Smooth muscle cell (in vitro differentiated cells): ENCODE data around the gene MINK1. TPM values are rescaled to one million over a fixed set of nuclear protein-coding genes. Genes with fewer than 3 reads are reported as not detected.
A peak's percentile ranks its signal among the peaks of the same experiment; 100 is the strongest.

ENCODE experiments used
- DNase-seq: peaks from one replicate; lab custom pipeline; 2025; ENCODE audit not compliant: unreplicated experiment; lab: John Stamatoyannopoulos, UW
- H2AFZ ChIP-seq: fragments of 200-600 bp; sonication (generic); 2 replicates; pipeline ENCODE4 v1.6.0; 2016; ENCODE audit warnings: antibody characterized with exemption, low read depth, mild to moderate bottlenecking
- H3F3A ChIP-seq: fragments of 200-600 bp; sonication (generic); 2 replicates; pipeline ENCODE4 v1.6.0; 2017; ENCODE audit warnings: antibody characterized with exemption, low read depth
- H3K27ac ChIP-seq: fragments of 200-600 bp; sonication (generic); 2 replicates; pipeline ENCODE4 v1.5.1; 2016; ENCODE audit warnings: low read depth, mild to moderate bottlenecking
- H3K27me3 ChIP-seq: fragments of 200-600 bp; sonication (generic); 2 replicates; pipeline ENCODE4 v1.6.1; 2016; ENCODE audit warnings: low read depth, mild to moderate bottlenecking
- H3K36me3 ChIP-seq: fragments of 200-600 bp; sonication (generic); 2 replicates; pipeline ENCODE4 v1.5.1; 2016; ENCODE audit warnings: low read depth
- H3K4me1 ChIP-seq: fragments of 200-600 bp; sonication (generic); 2 replicates; pipeline ENCODE4 v1.5.1; 2016; ENCODE audit warnings: low read depth
- H3K4me2 ChIP-seq: fragments of 200-600 bp; sonication (generic); 2 replicates; pipeline ENCODE4 v1.6.0; 2016; ENCODE audit warnings: mild to moderate bottlenecking
- H3K4me3 ChIP-seq: fragments of 200-600 bp; sonication (generic); 2 replicates; pipeline ENCODE4 v1.5.1; 2016; ENCODE audit warnings: mild to moderate bottlenecking
- H3K79me2 ChIP-seq: fragments of 200-600 bp; sonication (generic); 2 replicates; pipeline ENCODE4 v1.6.0; 2016; ENCODE audit warnings: low read depth, mild to moderate bottlenecking
- H3K9ac ChIP-seq: fragments of 200-600 bp; sonication (generic); 2 replicates; pipeline ENCODE4 v1.6.0; 2016; ENCODE audit warnings: low read depth
- H3K9me3 ChIP-seq: fragments of 200-600 bp; sonication (generic); replicated peaks from 2 replicates; pipeline ENCODE4 v1.5.1; 2016; ENCODE audit warnings: low read depth
- H4K20me1 ChIP-seq: fragments of 200-600 bp; sonication (generic); 2 replicates; pipeline ENCODE4 v1.6.0; 2016; ENCODE audit warnings: low read depth
- WGBS: methylation state at CpG from one replicate; pipeline ENCODE4 v1.1.7; 2016; ENCODE audit warnings: low lambda C conversion rate; 5-methylcytosine and 5-hydroxymethylcytosine counted together
- polyA plus RNA-seq: library from polyadenylated mRNA; unstranded; fragments of >200 nt; fragmentation: Nextera tagmentation; extraction: Ambion mirVana; gene quantifications from 2 replicates; pipeline ENCODE4 v1.2.1, GENCODE V29; 2016
- total RNA-seq: library from RNA; depleted of rRNA; stranded (reverse); fragments of >200 nt; gene quantifications from 2 replicates; pipeline ENCODE4 v1.2.3, GENCODE V29; 2014
- TF ChIP-seq, protein P1 (sequence below): fragments of 200-600 bp; sonication (generic); IDR thresholded peaks from 2 replicates; pipeline ENCODE4 v1.5.1; 2017; ENCODE audit warnings: borderline replicate concordance, mild to moderate bottlenecking, antibody characterized with exemption; ENCODE audit not compliant: insufficient read depth, poor library complexity, severe bottlenecking

MINK1 gene
- total and polyA plus RNA-seq, 2 experiments from 2014 or later = 26.6 to 26.8 TPM

DNA sequence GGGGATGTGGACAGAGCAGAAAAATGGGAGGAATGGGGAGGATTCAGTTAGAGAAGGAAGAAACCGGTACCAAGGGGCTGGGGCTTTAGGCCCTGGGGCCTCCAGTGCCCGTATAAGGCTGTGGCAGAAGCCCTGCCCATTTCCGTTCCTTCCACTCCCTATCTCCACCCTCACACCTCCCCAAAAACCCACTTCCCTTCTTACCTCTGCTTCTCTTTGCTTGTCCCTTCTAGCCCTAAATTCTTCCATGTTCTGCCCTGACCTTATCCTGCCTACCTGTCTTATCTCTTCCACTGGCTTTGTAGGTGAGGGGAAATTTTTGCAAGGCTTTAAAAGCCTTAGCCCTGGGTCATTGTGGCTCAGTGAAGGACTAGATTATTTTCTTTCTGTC, 111.0 kb downstream of the MINK1 start:
- H3K9ac ChIP-seq = peak overlapping the region; percentile 79

DNA sequence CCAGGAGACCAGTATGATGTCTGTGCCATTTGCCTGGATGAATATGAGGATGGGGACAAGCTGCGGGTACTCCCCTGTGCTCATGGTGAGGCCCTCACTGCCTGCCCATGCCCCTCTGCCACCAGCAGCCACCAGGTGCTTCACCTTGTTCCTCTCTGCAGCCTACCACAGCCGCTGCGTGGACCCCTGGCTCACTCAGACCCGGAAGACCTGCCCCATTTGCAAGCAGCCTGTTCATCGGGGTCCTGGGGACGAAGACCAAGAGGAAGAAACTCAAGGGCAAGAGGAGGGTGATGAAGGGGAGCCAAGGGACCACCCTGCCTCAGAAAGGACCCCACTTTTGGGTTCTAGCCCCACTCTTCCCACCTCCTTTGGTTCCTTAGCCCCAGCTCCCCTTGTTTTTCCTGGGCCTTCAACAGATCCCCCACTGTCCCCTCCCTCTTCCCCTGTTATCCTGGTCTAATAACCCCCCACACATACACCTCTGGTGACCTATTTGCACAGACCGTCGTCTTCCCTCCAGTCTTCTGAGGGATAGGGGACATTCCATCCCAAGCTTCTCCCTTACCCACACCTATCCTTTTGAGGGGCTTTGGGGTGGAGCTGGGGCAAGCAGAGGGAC, 111.5 kb downstream of the MINK1 start:
- Histone ChIP-seq H3K4me3 (no peak overlapping the region), H3K9ac (peak overlapping the region; percentile 79), H4K20me1 (peaks cover 40% of the 10 kb centered on the region), H3K27ac (peak overlapping the region; percentile 96), H3K27me3 (no peaks in the 10 kb centered on the region), H2AFZ (no peak overlapping the region), H3K79me2 (peaks cover 67% of the 10 kb centered on the region), H3K4me2 (peak overlapping the region; percentile 45), H3K4me1 (peaks cover 20% of the 10 kb centered on the region), H3K9me3 (no peaks in the 10 kb centered on the region), H3K36me3 (no peaks in the 10 kb centered on the region), H3F3A (peaks cover 42% of the 10 kb centered on the region)
- DNase-seq = no peak
- 81% methylated on average over 8 of the region's 8 CpGs for WGBS
- TF ChIP-seq, protein P1, sequence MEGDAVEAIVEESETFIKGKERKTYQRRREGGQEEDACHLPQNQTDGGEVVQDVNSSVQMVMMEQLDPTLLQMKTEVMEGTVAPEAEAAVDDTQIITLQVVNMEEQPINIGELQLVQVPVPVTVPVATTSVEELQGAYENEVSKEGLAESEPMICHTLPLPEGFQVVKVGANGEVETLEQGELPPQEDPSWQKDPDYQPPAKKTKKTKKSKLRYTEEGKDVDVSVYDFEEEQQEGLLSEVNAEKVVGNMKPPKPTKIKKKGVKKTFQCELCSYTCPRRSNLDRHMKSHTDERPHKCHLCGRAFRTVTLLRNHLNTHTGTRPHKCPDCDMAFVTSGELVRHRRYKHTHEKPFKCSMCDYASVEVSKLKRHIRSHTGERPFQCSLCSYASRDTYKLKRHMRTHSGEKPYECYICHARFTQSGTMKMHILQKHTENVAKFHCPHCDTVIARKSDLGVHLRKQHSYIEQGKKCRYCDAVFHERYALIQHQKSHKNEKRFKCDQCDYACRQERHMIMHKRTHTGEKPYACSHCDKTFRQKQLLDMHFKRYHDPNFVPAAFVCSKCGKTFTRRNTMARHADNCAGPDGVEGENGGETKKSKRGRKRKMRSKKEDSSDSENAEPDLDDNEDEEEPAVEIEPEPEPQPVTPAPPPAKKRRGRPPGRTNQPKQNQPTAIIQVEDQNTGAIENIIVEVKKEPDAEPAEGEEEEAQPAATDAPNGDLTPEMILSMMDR = no peak

More for the DNA sequence above, 111.0 kb downstream of the MINK1 start:
- Histone ChIP-seq H3F3A (peaks cover 42% of the 10 kb centered on the region), H2AFZ (no peak overlapping the region), H3K27ac (peak overlapping the region; percentile 96), H4K20me1 (peaks cover 40% of the 10 kb centered on the region), H3K27me3 (no peaks in the 10 kb centered on the region), H3K4me2 (no peak overlapping the region), H3K79me2 (peaks cover 67% of the 10 kb centered on the region), H3K9me3 (no peaks in the 10 kb centered on the region), H3K36me3 (no peaks in the 10 kb centered on the region), H3K4me1 (peaks cover 20% of the 10 kb centered on the region), H3K4me3 (no peak overlapping the region)
- WGBS = 71% methylated on average over 3 of the region's 3 CpGs
- DNase-seq = no peak
- TF ChIP-seq, protein P1 = no peak

DNA sequence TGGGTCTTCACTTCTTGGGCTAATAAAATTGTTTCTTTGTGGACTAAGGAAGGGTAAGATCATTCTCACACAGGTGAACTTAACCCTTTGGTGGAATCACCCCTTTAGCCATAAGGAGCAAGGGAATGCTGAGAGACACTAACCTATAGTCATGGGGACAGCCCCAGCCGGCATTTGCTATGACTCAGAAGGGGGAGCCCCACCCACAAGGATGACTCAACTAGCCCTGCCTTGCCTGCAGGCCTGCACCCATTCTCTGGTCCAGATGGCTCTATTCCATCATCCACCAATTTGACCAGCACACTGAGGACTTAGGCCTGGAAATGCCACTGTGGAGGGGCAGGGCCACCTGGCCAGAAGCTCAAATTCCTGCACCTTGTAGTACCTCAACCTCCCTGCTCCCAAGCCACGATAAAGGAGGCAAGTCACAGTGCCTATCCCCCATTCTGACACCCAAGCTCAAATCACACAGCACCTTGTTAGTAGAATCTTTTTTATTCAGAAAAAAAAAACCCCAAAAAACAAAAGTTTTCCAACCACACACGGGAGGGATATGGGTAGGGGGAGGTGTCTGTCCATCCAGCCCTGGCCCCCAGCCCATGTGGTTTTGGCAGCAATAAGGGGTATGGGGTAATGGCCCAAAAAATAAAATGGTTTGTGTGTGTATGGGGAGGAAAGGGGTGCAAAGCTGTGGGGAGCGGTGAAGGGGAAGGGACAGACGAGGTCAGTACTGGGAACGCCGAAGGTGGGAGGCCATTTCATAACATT, 112.2 kb downstream of the MINK1 start:
- WGBS = 62% methylated on average over 7 of the region's 7 CpGs
- DNase-seq = peak; percentile 22
- Histone ChIP-seq H3K36me3 (no peaks in the 10 kb centered on the region), H3K9ac (peak overlapping the region; percentile 94), H3K9me3 (no peaks in the 10 kb centered on the region), H3K4me2 (peak overlapping the region; percentile 90), H4K20me1 (peaks cover 40% of the 10 kb centered on the region), H3K4me3 (no peak overlapping the region), H3K79me2 (peaks cover 67% of the 10 kb centered on the region), H3K27me3 (no peaks in the 10 kb centered on the region), H3K4me1 (peaks cover 23% of the 10 kb centered on the region), H3K27ac (peak overlapping the region; percentile 96), H3F3A (peaks cover 42% of the 10 kb centered on the region), H2AFZ (no peak overlapping the region)
- TF ChIP-seq, protein P1 = no peak
